H1 (cell line): ENCODE data around the gene TSPAN32. TPM values are rescaled to one million over a fixed set of nuclear protein-coding genes. Genes with fewer than 3 reads are reported as not detected.

Experiments
- CTCF ChIA-PET: fragments of 300-600 bp; sonication (Branson Sonifier 250); formaldehyde crosslinking; loops from one replicate; lab custom pipeline; 2021; ENCODE audit not compliant: partially characterized antibody; lab: Charles Lee
- POLR2A ChIA-PET: fragments of 300-600 bp; sonication (Branson Sonifier 250); formaldehyde crosslinking; loops from one replicate; lab custom pipeline; 2021; ENCODE audit warnings: inconsistent platforms; ENCODE audit not compliant: partially characterized antibody; lab: Charles Lee
- DNase-seq, 2 experiments: peaks; one replicate each; pipeline versions ENCODE4 v3.0.0 to v3.0.0-alpha.2; 2010 to 2022; ENCODE audit warnings: low spot score in 2 of 2, low read depth in 1 of 2, mixed read lengths in 1 of 2
- FAIRE-seq: peaks from 2 replicates; lab custom pipeline; 2011; peaks lifted over from hg19 to GRCh38; lab: Jason Lieb, UNC
- H2AFZ ChIP-seq: 2 replicates; pipeline ENCODE4 v1.8.1; 2012; ENCODE audit warnings: low read length, inconsistent platforms
- H2AK5ac ChIP-seq: 2 replicates; pipeline ENCODE4 v1.6.1; 2013; ENCODE audit warnings: low read depth, low read length
- H2BK120ac ChIP-seq: replicated peaks from 2 replicates; pipeline ENCODE3; 2013; ENCODE audit warnings: low read depth, low read length, inconsistent platforms
- H2BK12ac ChIP-seq: 2 replicates; pipeline ENCODE4 v1.6.1; 2013; ENCODE audit warnings: low read depth, low read length
- H2BK15ac ChIP-seq: 2 replicates; pipeline ENCODE4 v1.6.1; 2013; ENCODE audit warnings: low read length
- H2BK20ac ChIP-seq: 2 replicates; pipeline ENCODE4 v1.6.1; 2013; ENCODE audit warnings: low read length
- H2BK5ac ChIP-seq: 2 replicates; pipeline ENCODE4 v1.6.1; 2013; ENCODE audit warnings: low read depth, low read length
- H3K14ac ChIP-seq: 2 replicates; pipeline ENCODE4 v1.6.1; 2013; ENCODE audit warnings: inconsistent platforms; ENCODE audit not compliant: insufficient read length
- H3K18ac ChIP-seq: 2 replicates; pipeline ENCODE4 v1.6.1; 2013; ENCODE audit warnings: low read length; ENCODE audit errors: extremely low read depth
- H3K23ac ChIP-seq: 2 replicates; pipeline ENCODE4 v1.6.1; 2013; ENCODE audit warnings: inconsistent platforms; ENCODE audit not compliant: insufficient read length
- H3K23me2 ChIP-seq: 2 replicates; pipeline ENCODE4 v1.6.1; 2013; ENCODE audit warnings: low read depth, low read length
- H3K27ac ChIP-seq: 2 replicates; pipeline ENCODE4 v1.6.1; 2011; ENCODE audit warnings: low read depth, low read length, inconsistent platforms
- H3K27me3 ChIP-seq, 4 experiments: replicated peaks in 1 of 4; 1 replicate in 1 of 4; 2 replicates in 3 of 4; pipeline versions ENCODE4 v1.6.1 to v1.8.1; 2011 to 2013; ENCODE audit warnings: low read length in 3 of 4, mild to moderate bottlenecking in 3 of 4, inconsistent platforms in 2 of 4, mixed read lengths in 2 of 4, moderate library complexity in 1 of 4; ENCODE audit not compliant: control insufficient read depth in 3 of 4, insufficient read depth in 3 of 4; ENCODE audit errors: extremely low read depth in 1 of 4
- H3K36me3 ChIP-seq, 4 experiments: 2 replicates each; pipeline versions ENCODE4 v1.6.1 to v1.8.1; 2011 to 2013; ENCODE audit warnings: mild to moderate bottlenecking in 4 of 4, low read length in 3 of 4, moderate library complexity in 2 of 4, control low read depth in 1 of 4, inconsistent platforms in 1 of 4; ENCODE audit not compliant: insufficient read depth in 4 of 4, control insufficient read depth in 2 of 4
- H3K4ac ChIP-seq: replicated peaks from 2 replicates; pipeline ENCODE3; 2013; ENCODE audit warnings: low read length, low read depth, mixed read lengths, inconsistent platforms; ENCODE audit not compliant: insufficient read length
- H3K4me1 ChIP-seq, 4 experiments: replicated peaks in 1 of 4; 1 replicate in 1 of 4; 2 replicates in 3 of 4; pipeline versions ENCODE4 v1.6.1 to v1.8.1; 2011 to 2013; ENCODE audit warnings: low read length in 3 of 4, inconsistent platforms in 2 of 4, mixed read lengths in 1 of 4; ENCODE audit not compliant: insufficient read depth in 4 of 4, control insufficient read depth in 3 of 4
- H3K4me2 ChIP-seq, 2 experiments: 2 replicates each; pipeline versions ENCODE4 v1.6.1 to v1.8.1; 2011 to 2013; ENCODE audit warnings: low read depth in 2 of 2, low read length in 2 of 2, control low read depth in 1 of 2, inconsistent platforms in 1 of 2, mild to moderate bottlenecking in 1 of 2; ENCODE audit not compliant: insufficient read depth in 1 of 2
- H3K4me3 ChIP-seq, 4 experiments: fragments of 200-600, 300-600 bp in 1 of 4; sonication (generic), shearing (Covaris generic), sonication (Bioruptor Twin) in 1 of 4; 2 replicates each; pipeline versions ENCODE4 v1.5.1 to v1.8.1; 2011 to 2016; ENCODE audit warnings: low read length in 4 of 4, low read depth in 3 of 4, control low read depth in 2 of 4, inconsistent platforms in 2 of 4, mild to moderate bottlenecking in 2 of 4, mixed read lengths in 1 of 4, moderate library complexity in 1 of 4; ENCODE audit not compliant: insufficient read depth in 2 of 4; ENCODE audit errors: extremely low read depth in 1 of 4
- H3K56ac ChIP-seq: replicated peaks from 2 replicates; pipeline ENCODE3; 2013; ENCODE audit warnings: low read depth, mild to moderate bottlenecking, mixed read lengths, low read length, inconsistent platforms; ENCODE audit not compliant: insufficient read length
- H3K79me1 ChIP-seq: 2 replicates; pipeline ENCODE4 v1.6.1; 2013; ENCODE audit warnings: low read depth, low read length, control low read depth
- H3K79me2 ChIP-seq, 2 experiments: 2 replicates each; pipeline versions ENCODE4 v1.6.1 to v1.8.1; 2012 to 2013; ENCODE audit warnings: low read length in 2 of 2, mild to moderate bottlenecking in 2 of 2, inconsistent platforms in 1 of 2; ENCODE audit not compliant: insufficient read depth in 2 of 2, control insufficient read depth in 1 of 2
- H3K9ac ChIP-seq, 4 experiments: replicated peaks in 1 of 4; 1 replicate in 1 of 4; 2 replicates in 3 of 4; pipeline versions ENCODE4 v1.6.1 to v1.8.1; 2011 to 2013; ENCODE audit warnings: low read depth in 3 of 4, low read length in 3 of 4, control low read depth in 2 of 4, mild to moderate bottlenecking in 2 of 4, moderate library complexity in 2 of 4, inconsistent platforms in 1 of 4; ENCODE audit errors: extremely low read depth in 1 of 4
- H3K9me3 ChIP-seq, 2 experiments: 2 replicates each; pipeline versions ENCODE4 v1.6.1 to v1.8.1; 2012 to 2013; ENCODE audit warnings: mild to moderate bottlenecking in 2 of 2, moderate library complexity in 2 of 2, control low read depth in 1 of 2, inconsistent platforms in 1 of 2, low read depth in 1 of 2, low read length in 1 of 2, mixed read lengths in 1 of 2; ENCODE audit not compliant: insufficient read depth in 2 of 2
- H4K20me1 ChIP-seq, 2 experiments: replicated peaks in 1 of 2; 2 replicates each; pipeline versions ENCODE3 to v1.8.1; 2011 to 2013; ENCODE audit warnings: inconsistent platforms in 2 of 2, low read length in 2 of 2, mild to moderate bottlenecking in 1 of 2; ENCODE audit not compliant: insufficient read depth in 2 of 2, control insufficient read depth in 1 of 2
- H4K5ac ChIP-seq: 2 replicates; pipeline ENCODE4 v1.6.1; 2013; ENCODE audit warnings: low read length, low read depth, mixed read lengths, inconsistent platforms; ENCODE audit not compliant: insufficient read length
- H4K8ac ChIP-seq: 2 replicates; pipeline ENCODE4 v1.8.0; 2013; ENCODE audit warnings: mild to moderate bottlenecking, moderate library complexity, low read length, inconsistent platforms; ENCODE audit not compliant: insufficient read depth; ENCODE audit errors: extremely low read depth
- H4K91ac ChIP-seq: replicated peaks from 2 replicates; pipeline ENCODE3; 2013; ENCODE audit warnings: low read length, mixed read lengths, inconsistent platforms; ENCODE audit not compliant: insufficient read length
- ASH2L ChIP-seq: fragments of 200-600, 300-600 bp; sonication (generic); IDR thresholded peaks from one replicate; pipeline ENCODE4 v1.7.1; 2017; ENCODE audit warnings: low read length
- BRCA1 ChIP-seq: IDR thresholded peaks from 2 replicates; pipeline ENCODE4 v1.6.1; 2012; ENCODE audit warnings: low read depth, low read length, improper control_type of control experiment
- CREB1 ChIP-seq: IDR thresholded peaks from 2 replicates; pipeline ENCODE4 v1.6.1; 2012; ENCODE audit warnings: inconsistent platforms
- EGR1 ChIP-seq: IDR thresholded peaks from 2 replicates; pipeline ENCODE4 v1.6.1; 2011; ENCODE audit warnings: low read depth, low read length, borderline replicate concordance
- EP300 ChIP-seq, 2 experiments: IDR thresholded peaks; 1 replicate in 1 of 2; 2 replicates in 1 of 2; pipeline ENCODE4 v1.6.1; 2011 to 2012; ENCODE audit warnings: low read depth in 2 of 2, low read length in 2 of 2, mild to moderate bottlenecking in 2 of 2, borderline replicate concordance in 1 of 2, inconsistent platforms in 1 of 2, moderate library complexity in 1 of 2
- GTF2F1 ChIP-seq: IDR thresholded peaks from 2 replicates; pipeline ENCODE4 v1.6.1; 2012; ENCODE audit warnings: low read depth, low read length, improper control_type of control experiment, borderline replicate concordance
- KDM4A ChIP-seq: IDR thresholded peaks from one replicate; pipeline ENCODE4 v1.7.1; 2012; ENCODE audit warnings: low read depth, mild to moderate bottlenecking, moderate library complexity, low read length, inconsistent platforms; ENCODE audit not compliant: severe bottlenecking
- MAFK ChIP-seq: IDR thresholded peaks from 2 replicates; pipeline ENCODE4 v1.6.1; 2012; ENCODE audit warnings: low read depth, mild to moderate bottlenecking, improper control_type of control experiment, low read length
- NANOG ChIP-seq: IDR thresholded peaks from 2 replicates; pipeline ENCODE4 v1.6.1; 2011; ENCODE audit warnings: low read length, low read depth, mild to moderate bottlenecking, inconsistent platforms; ENCODE audit not compliant: insufficient read depth, poor library complexity, severe bottlenecking
- RBBP5 ChIP-seq: IDR thresholded peaks from 2 replicates; pipeline ENCODE4 v1.7.1; 2012; ENCODE audit warnings: low read depth, mild to moderate bottlenecking, inconsistent platforms, low read length, moderate library complexity, borderline replicate concordance
- SUZ12 ChIP-seq: fragments of 200-600 bp; sonication (generic); IDR thresholded peaks from 2 replicates; pipeline ENCODE4 v1.6.1; 2012; ENCODE audit warnings: mild to moderate bottlenecking, inconsistent platforms, low read length, moderate library complexity, mixed read lengths
- TAF1 ChIP-seq: IDR thresholded peaks from 2 replicates; pipeline ENCODE4 v1.6.1; 2011; ENCODE audit warnings: mild to moderate bottlenecking, low read depth, low read length
- WGBS, 2 experiments: shearing (Covaris generic) in 1 of 2; methylation state at CpG; one replicate each; pipeline versions ENCODE4 v1.1.6 to v1.1.7; 2013 to 2015; ENCODE audit warnings: low lambda C conversion rate in 2 of 2, mixed read lengths in 2 of 2, inconsistent platforms in 1 of 2, low coverage in 1 of 2, missing lambda C conversion rate in 1 of 2; ENCODE audit not compliant: insufficient replicate concordance in 2 of 2, insufficient coverage in 1 of 2, insufficient read length in 1 of 2; ENCODE audit errors: extremely low coverage in 1 of 2, missing lambda C conversion rate in 1 of 2; 5-methylcytosine and 5-hydroxymethylcytosine counted together
- polyA plus RNA-seq, 7 experiments: library from polyadenylated mRNA; depleted of rRNA in 3 of 7; stranded (reverse) in 5 of 7; unstranded in 2 of 7; fragments of >200 nt in 5 of 7; fragments of 200-250 nt in 2 of 7; gene quantifications; 1 replicate in 5 of 7; 2 replicates in 1 of 7; 4 replicates in 1 of 7; pipeline versions ENCODE4 v1.2.1 to v1.2.3, GENCODE V29; 2011 to 2013; ENCODE audit warnings: missing spikeins in 2 of 7, mixed read lengths in 2 of 7
- total RNA-seq: library from RNA; stranded (reverse); fragmentation: NEBNext Ultra II Directional; extraction: Animal tissue kit (Norgen Biotek cat#: 25700); gene quantifications from 2 replicates; pipeline ENCODE4 v1.2.1, GENCODE V29; 2021
- TF ChIP-seq, protein P1 (sequence below): IDR thresholded peaks from 2 replicates; pipeline ENCODE4 v1.6.1; 2012; ENCODE audit warnings: inconsistent platforms

TSPAN32 gene
- total and polyA plus RNA-seq, 2 of the 8 experiments (the other 6 are each of a cell fraction or from before 2014, with no cell fraction given), result not detected

DNA sequence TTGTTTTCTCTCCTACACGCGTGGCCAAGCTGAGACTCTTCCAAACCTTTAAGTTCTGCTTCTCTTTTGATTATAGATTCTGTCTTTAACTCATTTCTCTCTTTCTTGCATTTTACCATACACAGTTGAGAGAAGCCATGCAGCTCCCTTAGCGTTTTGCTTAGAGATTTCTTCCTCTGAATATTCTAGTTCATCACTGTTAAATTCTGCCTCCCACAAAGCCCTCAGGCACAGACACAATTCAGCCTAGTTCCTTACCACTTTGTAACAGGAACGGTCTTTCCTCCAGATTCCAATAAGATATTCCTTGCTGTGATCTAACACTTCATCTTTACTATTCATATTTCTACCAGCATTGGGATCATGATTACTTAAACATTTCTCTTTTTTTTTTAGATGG lies 50.6 kb downstream of the TSPAN32 start:
- H4K20me1 ChIP-seq, result no peaks in the 10 kb centered on the region
- no peaks in the 10 kb centered on the region for H3K79me1 ChIP-seq
- H2BK12ac ChIP-seq, result no peak overlapping the region
- no peak for FAIRE-seq
- WGBS, 2 experiments, result 89% methylated on average over 4 of the region's 4 CpGs; no CpG with 5 or more reads in 1 of the 2 experiments
- DNase-seq, result no peak
- H3K23ac ChIP-seq, result no peak overlapping the region
- no peak overlapping the region for H2AK5ac ChIP-seq
- H3K4ac ChIP-seq, result no peak overlapping the region
- no peak overlapping the region for H4K5ac ChIP-seq
- H3K27ac ChIP-seq, result no peak overlapping the region
- ChIA-PET CTCF (interaction anchor here (0.7 to 0.8 kb wide), 2 partner anchors 150 to 1343 kb away, joined by 3 read pairs; no protein-coding TSS in a partner anchor), POLR2A (interaction anchor here (0.6 to 0.8 kb wide), 2 partner anchors 10 to 631 kb away, joined by 3 to 4 read pairs; no protein-coding TSS in a partner anchor)
- H3K79me2 ChIP-seq, result no peaks in the 10 kb centered on the region
- no peaks in the 10 kb centered on the region for H3K4me1 ChIP-seq
- H3K14ac ChIP-seq, result no peak overlapping the region
- H2BK5ac ChIP-seq, result no peak overlapping the region
- no peak overlapping the region for H3K56ac ChIP-seq
- no peaks in the 10 kb centered on the region for H3K36me3 ChIP-seq
- no peak overlapping the region for H4K91ac ChIP-seq
- no peak overlapping the region for H4K8ac ChIP-seq
- H3K9ac ChIP-seq, result no peak overlapping the region
- no peak overlapping the region for H3K4me3 ChIP-seq
- H2BK20ac ChIP-seq, result no peak overlapping the region
- H3K23me2 ChIP-seq, result no peaks in the 10 kb centered on the region
- no peaks in the 10 kb centered on the region for H3K27me3 ChIP-seq
- H2BK120ac ChIP-seq, result no peak overlapping the region
- no peak overlapping the region for H3K18ac ChIP-seq
- H2AFZ ChIP-seq, result no peak overlapping the region
- H3K9me3 ChIP-seq, result peaks cover 19 to 44% of the 10 kb centered on the region in 2 experiments; a peak in 3 of 4 replicates
- no peak overlapping the region for H2BK15ac ChIP-seq
- no peak overlapping the region for H3K4me2 ChIP-seq
- TF ChIP-seq MAFK (no peak), CREB1 (no peak), ASH2L (no peak), NANOG (no peak), EP300 (IDR thresholded peaks at IDR 0.05; ENCODE audit: borderline replicate concordance in 1 of 2, low read depth in 2 of 2, low read length in 2 of 2) (no peak), TAF1 (no peak), KDM4A (no peak), RBBP5 (no peak), BRCA1 (no peak), EGR1 (no peak), GTF2F1 (no peak), SUZ12 (no peak)
- TF ChIP-seq, protein P1, sequence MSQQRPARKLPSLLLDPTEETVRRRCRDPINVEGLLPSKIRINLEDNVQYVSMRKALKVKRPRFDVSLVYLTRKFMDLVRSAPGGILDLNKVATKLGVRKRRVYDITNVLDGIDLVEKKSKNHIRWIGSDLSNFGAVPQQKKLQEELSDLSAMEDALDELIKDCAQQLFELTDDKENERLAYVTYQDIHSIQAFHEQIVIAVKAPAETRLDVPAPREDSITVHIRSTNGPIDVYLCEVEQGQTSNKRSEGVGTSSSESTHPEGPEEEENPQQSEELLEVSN, result no peak
